Forelimb muscle (tissue), 1 donor: Measurements from ENCODE around the gene CDK8. TPM values are rescaled to one million over a fixed set of nuclear protein-coding genes. Genes with fewer than 3 reads are reported as not detected.

Experiments
- DNase-seq: peaks from one replicate; pipeline ENCODE4 v3.0.0-alpha.2; 2013; ENCODE audit warnings: low read depth
- polyA plus RNA-seq: library from polyadenylated mRNA; unstranded; fragments of 120-200 nt; gene quantifications from one replicate; pipeline ENCODE4 v1.2.1, GENCODE V29; 2013; ENCODE audit not compliant: insufficient read length

CDK8 gene
- polyA plus RNA-seq, 1 donor = 27.1 TPM

DNA sequence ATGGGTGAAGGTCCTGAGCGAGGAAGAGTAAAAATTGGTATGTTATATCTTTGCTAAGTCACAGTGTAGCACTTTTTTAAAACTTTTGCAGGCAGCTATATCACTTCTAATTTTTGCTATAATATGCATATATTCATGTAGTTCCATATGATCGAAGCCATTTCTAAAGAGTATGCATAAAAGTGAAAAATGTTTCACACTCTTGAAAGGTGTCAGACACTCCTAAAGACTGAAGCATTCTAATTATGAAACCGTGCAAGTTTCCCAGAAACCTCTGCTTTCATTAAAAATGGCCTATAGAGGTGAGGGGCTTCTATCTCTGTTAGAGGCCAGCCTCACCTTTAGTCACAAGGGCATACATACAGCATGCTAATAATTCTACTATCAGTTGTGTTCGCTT, 128.9 kb downstream of the CDK8 start:
- no peak for DNase-seq

DNA sequence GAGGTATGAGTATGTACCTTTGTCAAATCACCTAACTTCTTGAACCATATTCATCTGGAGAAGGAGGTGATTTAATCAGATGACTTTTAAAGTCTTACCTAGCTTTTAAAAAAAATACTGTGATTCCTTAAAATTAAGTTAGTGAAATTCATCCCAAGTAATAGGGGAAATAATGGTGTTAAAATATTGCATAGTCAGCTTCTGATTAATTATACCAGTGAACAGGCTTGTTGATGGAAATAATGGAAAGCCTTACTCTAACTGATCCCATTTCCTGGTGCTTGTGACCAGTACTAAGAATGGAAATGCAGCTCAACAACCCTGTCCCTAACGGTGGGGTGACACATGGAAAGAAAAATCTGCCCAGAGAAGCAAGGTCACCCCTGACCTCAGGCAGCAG, 130.7 kb downstream of the CDK8 start:
- no peak for DNase-seq

DNA sequence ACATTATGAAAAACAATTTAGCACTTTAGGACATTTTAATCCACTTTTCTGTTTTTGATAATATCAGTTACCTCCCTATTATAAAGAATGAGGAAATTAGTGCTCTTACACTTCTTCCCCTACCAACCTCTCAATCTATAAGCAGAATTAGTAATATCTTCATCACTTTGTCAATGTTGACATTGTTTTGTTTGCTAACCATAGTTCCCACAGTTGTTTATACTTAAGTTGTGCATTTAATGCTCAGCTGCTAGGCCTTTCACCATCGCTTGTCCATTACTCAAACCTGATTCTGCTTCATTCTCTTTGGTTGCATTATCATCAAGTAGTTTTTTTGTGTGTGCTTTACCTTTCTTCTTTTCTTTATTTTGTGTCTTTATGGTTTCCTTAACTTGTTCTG, 132.1 kb downstream of the CDK8 start:
- no peak for DNase-seq

DNA sequence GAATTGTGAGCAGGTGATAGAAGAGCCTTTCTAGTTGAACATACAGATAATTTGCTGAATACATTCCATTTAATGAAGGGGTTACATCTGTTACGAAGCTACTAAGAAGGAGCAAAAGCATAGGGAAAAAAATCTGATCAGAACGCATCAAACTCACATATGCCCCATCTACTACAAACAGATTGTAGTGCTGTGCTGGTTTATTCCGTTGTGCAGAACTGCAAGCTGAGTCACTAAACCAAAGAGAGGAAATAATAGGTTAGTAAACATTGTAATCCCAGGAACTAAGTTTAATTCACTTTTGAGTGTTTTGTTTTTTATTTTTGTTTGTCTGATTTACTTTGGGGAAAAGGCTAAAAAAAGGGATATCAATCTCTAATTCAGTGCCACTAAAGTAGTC, 136.3 kb downstream of the CDK8 start:
- DNase-seq = no peak

DNA sequence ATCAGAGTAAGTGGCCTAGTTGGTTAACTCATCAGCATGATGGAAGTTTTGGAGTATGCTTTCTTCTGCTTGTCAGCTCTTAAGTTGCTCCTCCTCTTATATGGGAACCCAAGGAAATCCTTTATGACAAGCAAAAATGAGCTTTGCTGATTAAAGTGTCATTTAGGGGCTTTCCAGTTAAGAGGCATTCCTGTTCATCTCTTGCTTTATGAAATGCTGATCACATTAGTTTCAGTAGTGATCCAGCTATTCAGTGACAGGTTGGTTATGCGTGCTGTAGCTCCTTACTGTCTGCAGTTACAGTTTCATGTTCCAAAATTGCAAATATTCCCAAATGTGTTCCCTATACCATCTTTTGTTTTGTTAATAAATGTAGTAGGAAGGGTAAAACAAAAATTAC, 146.6 kb downstream of the CDK8 start:
- no peak for DNase-seq

DNA sequence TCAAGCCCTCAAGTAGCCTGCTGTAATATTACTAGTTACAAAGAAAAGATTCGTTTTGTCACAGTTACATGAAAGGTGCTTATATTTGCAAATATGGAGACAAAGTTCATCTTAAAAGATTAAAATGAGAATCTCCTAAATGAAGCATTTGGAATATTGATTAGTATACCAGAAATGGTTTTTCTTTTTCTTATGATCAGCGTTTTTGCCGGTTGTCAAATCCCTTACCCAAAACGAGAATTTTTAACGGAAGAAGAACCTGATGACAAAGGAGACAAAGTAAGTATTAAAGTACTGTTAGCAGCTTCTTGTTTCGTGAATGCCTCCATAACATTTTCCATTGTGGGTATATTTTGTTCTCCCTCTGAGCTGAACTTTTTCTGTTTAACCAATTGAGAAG, 147.1 kb downstream of the CDK8 start:
- no peak for DNase-seq

DNA sequence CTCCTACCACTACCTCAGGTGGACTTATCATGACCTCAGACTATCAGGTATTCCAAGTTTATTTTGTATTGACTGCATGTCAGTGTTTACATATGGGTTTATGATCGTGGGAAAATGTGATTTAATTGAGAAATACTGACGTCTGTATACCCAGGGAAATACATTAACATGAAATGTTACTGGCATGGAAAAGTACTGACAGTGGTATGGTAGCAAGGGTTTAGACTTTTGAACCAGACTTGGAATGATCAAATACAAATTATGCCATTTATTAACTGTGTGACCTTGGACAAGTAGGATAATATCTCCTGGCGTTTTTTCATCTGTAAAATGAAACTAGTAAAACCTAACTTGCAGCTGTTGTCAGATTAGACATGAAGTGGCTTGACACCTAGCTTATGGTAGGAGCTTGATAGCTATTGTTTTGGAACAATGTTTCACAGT, 147.7 kb downstream of the CDK8 start:
- no peak for DNase-seq

DNA sequence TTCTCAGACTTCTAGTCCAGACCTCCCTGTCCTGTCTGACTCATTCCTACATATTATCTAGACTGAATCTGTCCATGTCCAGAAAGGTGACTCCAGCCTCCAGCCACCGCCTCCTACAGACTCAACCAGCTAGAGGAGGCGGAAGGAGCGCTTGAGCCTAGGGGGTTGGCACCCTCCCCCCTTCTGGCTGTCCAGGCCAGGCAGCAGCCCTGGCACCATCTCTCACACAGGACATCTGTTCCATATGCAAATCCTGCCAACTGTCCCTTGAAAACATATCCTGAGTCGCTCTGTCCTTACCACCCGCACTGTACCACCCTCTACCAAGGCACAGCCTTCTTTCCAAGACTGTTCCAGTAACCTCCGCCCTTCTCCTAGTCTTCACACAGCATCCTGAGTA, 152.9 kb downstream of the CDK8 start:
- no peak for DNase-seq

DNA sequence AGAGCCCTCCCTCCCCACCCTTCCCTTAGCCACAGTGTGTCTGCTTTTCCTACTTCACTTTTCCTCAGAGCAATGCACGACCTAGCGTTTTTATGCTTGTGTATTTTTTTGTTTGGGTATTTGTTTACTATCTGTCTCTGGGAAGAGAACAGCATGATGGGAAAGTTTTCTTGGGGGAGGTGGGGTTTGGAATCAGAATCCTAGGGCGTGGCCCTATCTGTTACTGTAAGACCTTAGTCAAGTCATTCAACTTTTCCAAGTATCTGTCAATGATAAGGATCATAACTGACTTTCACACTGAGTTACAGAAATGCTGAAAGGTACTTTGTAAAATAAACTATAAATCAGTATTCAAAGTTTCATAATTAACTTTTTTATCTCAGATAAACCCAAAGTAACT, 157.3 kb downstream of the CDK8 start:
- no peak for DNase-seq

DNA sequence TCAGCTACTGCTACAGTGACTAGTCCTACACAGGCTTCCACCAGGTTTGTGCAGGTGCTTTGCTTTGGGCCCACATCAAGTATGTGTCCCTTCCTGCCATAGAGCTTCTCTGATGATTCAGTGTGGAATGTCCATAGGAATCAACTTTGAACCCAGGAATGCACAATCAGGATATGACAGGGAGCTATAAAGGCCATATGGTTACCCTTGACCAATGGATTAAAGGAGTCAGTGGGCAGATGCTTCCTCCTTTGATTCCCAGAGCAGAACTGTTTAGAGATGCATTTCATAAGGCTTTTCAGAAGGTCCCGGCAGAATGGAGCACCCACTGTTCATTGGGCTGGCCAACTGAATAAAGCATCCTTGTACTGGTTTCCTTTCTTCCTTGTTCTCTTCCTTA, 158.3 kb downstream of the CDK8 start:
- DNase-seq = no peak

DNA sequence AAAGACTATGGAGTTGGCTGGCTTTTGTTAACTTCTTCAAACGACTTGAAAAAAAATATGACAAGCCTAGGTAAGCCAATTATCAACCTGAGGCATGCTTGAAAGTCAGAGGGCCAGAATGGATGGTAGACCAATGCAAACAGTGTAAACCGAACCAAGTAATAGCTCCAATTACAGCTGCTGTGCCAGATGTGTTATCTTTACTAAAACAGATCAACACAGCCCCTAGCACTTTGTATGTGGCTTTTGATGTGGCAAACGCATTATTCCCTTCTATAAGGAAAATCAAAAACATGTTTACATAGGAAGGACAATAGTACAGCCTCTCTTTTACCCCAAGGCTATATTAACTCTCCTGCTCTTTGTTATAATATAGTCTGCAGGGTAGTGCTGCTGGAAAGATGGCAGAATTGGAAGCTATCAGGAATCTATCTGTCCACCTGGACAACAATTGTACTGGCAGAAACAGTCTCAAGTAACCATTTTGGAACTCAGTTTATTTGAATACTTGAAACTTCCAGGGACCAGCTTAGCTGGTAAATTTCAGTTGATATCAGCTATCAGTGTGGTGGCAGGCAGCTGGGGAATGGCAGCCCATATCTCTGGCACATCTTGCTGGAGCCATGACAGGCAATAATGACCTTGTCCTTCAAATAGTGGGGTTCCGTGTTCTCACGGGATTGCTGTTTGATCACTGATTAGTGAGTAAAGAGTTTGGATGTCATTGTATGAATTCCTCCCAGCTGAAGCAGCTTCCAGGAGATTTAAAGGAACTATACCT, 159.2 kb downstream of the CDK8 start:
- DNase-seq = no peak

DNA sequence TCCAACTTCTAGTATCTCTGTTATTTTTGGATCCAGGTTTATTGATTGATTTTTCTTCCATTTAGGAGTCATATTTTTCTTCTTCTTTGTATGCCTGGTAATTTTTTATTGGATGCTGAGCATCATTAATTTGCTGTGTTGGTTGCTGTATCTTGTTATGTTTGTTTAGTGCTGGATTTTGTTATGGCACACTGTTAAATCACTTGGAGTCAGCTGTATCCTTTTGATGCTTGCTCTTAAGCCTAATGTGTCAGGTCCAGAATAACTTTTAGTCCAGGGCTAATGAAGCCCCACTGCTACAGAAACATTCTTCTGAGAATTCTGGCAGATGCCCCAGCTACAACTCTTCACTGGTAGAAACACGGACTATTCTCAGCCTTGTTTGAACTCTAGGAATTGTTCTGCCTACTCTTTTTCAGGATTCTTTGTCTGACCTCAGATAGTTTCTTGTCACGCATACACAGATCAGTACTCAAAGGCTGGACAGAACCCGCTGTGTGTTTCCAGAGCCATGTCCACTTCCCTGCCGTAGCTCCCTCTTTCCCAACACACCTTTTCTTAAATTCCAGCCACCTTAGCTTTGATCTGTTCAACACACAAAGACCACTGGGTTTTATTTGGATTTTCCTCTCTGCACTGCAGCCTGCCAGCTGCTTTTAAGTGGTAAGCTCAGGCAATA, 166.5 kb downstream of the CDK8 start:
- DNase-seq = no peak

DNA sequence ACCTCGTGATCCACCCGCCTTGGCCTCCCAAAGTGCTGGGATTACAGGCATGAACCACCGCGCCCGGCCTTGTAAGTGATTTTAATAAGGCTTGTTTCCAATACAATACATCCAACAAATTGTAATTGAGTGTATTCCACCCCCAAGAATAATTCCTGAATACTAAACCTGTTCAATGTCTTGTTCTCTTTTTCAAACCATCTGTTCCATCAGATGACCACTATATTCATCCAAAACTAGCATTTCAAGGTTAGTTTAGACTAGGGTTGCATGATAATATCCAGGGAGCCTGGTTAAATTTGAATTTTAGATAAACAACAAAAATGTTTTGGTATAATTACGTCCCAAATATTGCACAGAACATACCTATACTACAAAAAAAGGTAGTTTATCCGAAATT, 168.1 kb downstream of the CDK8 start:
- no peak for DNase-seq

DNA sequence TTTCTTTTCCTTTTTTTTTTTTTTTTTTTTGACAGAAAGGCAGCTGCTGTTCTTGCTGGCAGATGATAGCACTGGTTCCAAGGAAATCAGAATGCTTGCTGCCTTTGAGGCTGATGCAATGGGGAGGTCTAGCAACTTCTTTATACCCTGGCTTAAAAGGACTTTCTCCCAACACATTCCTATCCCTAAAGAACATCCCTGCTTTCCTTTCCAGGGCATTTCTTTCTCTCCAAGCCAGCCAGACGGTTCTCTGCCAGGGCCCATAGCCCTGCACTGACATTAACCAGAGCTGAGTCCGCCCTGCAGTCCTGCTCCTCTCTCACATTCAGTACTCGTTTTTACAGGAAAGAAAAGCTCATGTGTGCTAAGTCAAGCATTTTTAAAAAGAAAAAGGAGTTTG, 169.7 kb downstream of the CDK8 start:
- DNase-seq = no peak

DNA sequence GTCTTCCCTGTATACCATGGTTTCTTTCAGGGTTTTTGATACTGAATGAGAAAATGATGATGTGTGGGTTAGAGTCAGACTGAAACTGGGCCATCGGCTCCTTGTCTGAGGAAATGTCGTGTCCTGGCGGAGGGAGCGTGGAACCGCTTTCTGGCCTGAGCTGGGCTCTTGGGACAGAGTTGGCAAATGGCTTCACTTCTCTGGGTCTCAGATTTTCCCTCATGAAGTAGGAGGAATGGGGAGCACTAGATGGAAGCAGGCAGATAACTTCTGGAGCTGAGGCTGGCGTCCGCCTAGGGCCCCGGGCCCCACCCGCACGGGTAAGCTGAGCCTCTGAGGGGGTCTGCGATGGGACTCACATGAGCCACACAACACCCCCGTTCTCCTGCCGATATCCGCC, 170.3 kb downstream of the CDK8 start:
- no peak for DNase-seq

DNA sequence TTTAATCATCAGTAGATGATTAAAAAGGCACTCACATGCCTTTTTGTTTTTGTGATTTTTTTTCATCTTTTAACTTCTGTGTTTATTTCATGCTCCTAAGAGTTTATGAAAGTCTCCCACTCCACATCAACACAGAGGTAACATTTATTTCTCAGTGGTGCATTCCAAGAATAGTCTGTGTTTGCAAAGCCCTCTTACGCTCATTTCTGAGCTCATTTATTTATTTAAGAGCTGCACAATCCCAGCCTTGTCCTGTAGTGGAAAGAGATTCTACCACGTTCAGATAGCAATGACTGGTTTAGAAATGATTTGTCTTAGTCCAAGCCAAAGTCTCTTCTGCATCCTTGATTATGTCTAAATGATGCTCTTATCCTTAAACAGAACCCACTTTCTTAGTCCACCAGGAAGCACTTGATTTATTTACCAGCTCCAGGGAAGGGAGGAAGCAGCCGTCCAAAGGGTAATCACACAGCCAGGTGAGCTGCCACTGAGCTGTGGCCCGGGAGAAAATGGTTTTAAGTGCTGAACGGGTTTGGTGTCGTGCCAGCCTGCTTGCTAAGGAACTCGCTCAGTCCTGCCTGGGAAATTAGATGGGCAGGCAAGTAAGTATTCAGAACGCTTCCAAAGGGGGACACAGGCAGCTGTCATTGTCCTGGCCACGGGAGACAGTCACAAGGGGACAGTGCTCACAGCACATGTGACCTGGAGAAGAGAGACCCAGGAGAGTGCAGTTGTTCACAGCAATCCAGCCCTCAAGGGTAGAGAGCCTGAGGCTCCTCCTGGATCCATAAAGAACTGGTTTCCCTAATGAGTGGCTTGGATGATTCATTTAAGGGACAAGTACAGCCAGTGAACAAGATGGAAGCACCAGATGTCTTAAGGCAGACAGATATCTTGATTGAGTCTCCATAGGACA, 171.8 kb downstream of the CDK8 start:
- no peak for DNase-seq

DNA sequence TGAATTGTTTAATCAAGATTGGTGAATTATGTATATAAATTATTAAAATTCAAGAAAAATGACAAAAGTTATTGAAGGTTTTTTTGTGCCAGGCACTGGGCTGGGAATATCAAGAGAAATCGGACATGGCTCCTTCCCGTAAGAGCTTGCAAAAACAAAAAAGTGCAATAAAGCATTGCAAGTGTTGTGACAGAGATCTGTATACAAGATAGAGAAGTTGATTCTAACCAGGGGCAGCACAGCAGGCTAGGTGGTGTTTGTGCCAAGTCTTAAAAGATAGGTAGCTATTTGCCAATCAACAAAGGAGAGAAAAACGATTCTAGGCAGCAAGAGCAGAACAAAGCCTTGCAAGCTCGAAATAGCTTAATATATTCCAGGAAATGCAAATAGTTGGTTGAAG, 179.8 kb downstream of the CDK8 start:
- no peak for DNase-seq

DNA sequence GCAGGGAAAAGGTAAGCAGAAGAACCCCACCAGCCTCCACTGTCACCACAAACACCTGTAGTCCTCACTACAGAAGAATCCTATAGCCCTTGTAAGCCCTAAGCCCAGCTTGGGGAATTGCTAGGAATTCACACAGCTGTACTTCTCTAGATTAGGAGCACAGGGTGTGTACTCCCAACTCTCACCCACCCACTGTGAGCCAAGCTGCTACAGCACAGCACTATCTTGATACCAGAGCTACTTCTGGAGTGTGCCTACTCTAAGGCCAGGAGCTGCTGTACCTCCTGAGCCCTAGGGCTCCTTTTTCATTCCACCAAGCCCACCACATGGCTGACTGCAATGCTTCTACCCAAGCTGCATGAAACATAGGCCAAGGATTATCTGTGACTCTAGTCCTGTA, 181.2 kb downstream of the CDK8 start:
- no peak for DNase-seq

DNA sequence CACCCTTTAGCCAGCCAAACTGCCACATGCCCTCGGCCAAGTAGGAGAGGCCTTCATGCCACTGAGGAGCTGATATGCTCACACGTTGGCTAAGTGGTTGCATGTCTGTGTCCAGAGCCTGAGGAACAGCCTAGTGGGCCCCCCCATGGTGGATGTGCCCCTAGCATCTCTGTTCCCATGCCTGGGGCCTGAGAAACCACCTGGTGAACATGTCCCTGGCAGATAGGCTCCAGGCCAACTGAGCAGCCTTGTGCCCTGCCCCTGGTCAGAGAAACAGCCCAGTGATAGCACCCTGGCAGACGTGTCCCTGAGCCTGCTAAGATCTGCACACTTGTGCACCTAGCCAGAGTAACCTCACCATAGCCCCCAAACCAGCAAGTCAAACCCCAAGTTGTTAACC, 181.7 kb downstream of the CDK8 start:
- no peak for DNase-seq

DNA sequence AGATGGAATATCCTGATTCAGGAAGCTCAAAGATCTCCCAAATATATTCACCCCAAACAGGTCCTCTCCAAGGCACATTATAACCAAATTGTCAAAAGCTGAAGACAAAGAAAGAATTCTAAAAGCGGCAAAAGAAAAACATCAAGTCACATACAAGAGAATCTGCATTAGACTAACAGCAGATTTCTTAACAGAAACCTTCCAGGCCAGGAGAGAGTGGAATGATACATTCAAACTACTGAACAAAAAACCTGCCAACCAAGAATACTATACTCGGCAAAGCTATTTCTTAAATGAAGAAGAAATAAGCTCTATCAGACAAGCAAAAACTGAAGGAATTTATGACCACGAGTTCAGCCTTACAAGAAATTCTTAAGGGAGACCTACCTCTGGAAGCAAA, 183.0 kb downstream of the CDK8 start:
- no peak for DNase-seq

DNA sequence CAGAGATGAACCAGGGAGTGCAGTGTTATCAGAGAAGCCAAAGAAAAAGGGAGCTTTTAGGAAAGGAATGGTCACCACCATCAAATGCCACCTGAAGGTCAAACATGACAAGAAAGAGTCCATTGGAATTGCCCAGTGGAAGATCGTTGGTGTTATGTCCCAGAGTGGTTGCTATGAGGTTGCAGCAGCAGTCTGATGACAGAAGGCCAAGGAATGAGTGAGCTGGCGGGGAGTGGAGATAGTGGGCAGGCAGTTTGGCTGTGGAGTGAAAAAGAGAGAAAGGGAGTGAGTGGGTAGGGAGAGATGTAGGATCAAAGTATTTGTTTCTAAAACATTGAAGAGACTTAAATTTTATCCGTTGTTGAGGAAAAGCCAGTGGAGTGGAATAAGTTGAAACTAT, 186.2 kb downstream of the CDK8 start:
- no peak for DNase-seq

DNA sequence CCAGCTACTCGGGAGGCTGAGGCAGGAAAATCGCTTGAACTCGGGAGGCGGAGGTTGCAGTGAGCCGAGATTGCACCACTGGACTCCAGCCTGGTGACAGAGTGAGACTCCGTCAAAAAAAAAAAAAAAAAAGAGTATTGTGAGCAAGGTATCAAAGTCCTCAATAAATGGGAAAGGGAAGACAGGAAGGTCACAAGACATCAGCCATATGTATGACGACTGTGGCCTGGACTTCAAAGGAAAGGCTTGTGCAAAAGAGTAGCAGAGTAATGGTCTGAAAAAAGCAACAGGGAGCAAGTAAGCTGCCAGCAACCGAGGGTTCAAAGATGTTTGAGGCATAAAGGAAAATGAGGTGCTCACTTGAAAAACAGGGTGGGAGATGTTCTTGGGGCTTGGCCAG, 187.5 kb downstream of the CDK8 start:
- DNase-seq = no peak

DNA sequence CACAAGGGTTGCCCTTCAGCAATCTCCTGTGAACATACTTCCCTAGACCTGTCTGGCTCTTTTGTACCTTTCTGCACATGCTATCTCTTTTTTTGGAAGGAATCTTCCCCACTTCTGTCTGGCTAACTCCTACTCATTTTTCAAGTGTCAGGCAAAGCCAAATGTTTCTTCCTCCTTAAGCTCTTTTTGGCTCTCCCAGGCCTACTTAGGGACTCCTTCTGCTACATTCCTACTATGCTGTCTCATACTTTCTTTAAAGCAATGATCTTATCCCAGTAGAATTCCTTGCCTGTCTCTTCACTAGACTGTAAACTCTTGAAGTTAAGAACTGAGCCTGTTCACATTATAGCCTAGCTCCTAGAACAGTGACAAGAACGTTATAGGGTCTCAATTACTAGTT, 188.6 kb downstream of the CDK8 start:
- DNase-seq = no peak
